Iris pigment epithelial cell (primary cell): ENCODE measurements around the gene RELA.
"Not testable (repeated sequence)": the region's sequence is repeated elsewhere in the genome, so short reads cannot be mapped to it uniquely, and the experiment has no call there.

ENCODE experiments used
- DNase-seq: peaks from one replicate; pipeline ENCODE4 v3.0.0-alpha.2; 2011; ENCODE audit warnings: low read depth

Gene RELA

DNA sequence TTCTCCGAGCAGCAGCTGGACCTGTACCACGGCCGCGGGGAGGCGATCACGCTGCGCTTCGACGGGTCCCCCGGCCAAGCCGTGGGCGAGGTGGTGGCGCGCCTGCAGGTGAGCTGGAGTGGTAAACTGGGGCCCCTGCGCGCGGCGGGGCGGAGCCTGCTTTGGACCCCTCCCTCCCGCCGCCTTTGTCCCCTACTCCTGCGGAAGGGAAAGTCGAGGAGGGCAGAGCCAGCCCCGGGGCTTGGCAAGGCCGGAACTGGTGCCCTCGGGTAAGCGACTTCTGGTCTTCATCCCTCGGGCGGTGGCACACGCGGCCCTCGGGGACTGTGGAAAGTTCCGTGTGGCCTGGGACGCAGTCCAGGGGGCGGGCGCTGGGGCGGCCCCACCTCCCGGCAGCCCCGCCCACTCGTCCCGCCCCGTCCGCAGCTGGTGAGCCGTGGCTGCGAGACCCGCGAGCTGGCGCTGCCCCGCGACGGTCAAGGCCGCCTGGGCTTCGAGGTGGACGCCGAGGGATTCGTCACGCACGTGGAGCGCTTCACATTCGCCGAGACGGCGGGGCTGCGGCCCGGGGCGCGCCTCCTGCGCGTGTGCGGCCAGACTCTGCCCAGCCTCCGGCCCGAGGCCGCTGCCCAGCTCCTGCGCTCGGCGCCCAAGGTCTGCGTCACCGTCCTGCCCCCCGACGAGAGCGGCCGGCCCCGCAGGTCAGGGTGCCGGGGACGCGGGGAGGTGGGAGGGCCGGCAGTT, 15.6 kb downstream of the RELA start:
- peak; percentile 49 for DNase-seq

DNA sequence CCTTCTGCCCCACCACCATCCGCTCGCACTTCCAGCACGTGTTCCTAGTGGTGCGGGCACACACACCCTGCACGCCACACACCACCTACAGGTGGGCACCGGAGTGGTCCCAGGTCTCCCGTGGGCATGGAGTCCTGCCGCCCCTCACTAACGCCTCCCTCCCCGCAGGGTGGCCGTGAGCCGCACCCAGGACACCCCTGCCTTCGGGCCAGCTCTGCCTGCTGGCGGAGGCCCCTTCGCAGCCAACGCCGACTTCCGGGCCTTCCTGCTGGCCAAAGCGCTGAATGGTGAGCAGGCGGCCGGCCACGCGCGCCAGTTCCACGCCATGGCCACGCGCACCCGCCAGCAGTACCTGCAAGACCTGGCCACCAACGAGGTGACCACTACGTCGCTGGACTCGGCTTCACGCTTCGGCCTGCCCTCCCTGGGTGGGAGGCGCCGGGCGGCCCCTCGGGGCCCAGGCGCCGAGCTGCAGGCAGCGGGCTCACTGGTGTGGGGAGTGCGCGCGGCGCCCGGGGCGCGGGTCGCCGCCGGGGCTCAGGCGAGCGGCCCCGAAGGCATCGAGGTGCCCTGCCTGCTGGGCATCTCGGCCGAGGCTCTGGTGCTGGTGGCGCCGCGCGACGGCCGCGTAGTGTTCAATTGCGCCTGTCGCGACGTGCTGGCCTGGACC, 16.3 kb downstream of the RELA start:
- no peak for DNase-seq

DNA sequence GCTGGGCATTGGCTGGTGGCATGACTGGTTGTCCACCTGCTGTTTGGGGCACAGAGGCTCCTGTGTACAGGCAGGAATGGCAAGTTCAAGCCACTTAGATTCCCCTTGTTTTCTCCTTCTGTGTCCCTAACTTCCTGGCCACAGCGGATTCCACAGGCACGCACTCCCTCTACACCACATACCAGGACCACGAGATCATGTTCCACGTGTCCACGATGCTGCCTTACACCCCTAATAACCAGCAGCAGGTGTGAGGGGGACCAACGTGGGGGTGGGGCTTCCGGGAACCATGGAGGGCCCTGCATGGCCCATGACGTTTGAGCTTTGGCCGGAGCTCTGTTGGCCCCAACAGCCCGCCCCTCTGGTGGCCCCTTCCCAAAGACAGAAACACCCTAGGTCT, 17.0 kb downstream of the RELA start:
- DNase-seq = peak; percentile 54

DNA sequence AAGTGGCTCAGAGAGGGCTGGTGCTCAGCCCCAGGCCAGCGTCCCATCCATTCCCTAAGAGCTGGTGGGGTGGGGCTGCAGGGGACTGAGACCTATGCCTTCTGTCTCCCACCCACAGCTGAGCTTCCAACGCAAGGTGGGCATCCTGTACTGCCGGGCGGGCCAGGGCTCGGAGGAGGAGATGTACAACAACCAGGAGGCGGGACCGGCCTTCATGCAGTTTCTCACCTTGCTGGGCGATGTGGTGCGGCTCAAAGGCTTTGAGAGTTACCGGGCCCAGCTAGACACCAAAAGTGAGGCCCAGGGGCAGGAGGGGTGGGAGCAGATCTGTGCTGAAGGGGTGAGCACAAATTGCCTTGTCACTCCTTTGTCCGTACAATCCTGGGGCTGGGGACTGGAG, 17.9 kb downstream of the RELA start:
- no peak for DNase-seq

DNA sequence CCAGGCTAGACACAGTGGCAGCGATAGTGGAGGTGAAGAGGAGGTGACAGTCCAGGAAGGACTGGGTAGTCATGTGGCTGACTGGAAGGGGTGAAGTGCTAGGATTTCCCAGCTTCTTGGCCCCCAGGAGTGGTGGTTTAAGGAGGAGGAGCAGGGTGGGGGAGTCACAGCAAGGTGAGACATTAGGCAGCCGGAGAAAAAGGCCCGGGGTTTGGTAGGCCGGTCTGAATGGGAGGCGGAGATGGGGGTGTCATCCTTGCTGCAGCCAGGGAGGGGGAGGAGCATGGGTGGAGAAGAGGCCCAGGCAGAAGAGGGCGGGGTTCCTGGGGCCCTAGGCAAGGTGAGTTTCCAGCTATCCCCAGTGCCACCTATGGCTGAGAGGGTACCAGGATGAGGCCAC, 18.7 kb downstream of the RELA start:
- no peak for DNase-seq

DNA sequence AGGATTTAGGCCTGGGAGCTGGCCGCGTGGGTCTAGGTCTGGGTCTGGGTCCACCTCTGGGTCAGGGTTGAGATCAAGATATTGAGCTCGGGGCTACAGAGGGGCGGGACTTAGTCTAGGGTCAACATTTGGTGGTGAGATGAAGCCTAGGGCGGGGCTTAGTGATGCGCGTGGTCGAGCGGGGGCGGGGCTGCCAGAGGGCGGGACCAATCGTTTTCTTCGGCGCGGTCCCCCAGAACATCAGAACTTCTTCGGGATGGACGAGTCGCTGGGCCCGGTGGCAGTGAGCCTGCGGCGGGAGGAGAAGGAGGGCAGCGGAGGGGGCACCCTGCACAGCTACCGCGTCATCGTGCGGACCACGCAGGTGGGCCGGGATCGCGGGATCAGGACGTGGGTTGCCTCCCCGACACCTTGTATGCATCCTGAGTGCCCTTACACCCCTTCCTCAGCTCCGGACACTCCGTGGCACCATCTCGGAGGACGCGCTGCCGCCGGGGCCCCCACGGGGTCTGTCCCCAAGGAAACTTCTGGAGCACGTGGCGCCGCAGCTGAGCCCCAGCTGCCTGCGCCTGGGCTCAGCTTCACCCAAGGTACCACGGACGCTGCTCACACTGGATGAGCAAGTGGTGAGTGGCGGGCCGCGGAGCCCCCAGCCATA, 20.6 kb downstream of the RELA start:
- DNase-seq = no peak

DNA sequence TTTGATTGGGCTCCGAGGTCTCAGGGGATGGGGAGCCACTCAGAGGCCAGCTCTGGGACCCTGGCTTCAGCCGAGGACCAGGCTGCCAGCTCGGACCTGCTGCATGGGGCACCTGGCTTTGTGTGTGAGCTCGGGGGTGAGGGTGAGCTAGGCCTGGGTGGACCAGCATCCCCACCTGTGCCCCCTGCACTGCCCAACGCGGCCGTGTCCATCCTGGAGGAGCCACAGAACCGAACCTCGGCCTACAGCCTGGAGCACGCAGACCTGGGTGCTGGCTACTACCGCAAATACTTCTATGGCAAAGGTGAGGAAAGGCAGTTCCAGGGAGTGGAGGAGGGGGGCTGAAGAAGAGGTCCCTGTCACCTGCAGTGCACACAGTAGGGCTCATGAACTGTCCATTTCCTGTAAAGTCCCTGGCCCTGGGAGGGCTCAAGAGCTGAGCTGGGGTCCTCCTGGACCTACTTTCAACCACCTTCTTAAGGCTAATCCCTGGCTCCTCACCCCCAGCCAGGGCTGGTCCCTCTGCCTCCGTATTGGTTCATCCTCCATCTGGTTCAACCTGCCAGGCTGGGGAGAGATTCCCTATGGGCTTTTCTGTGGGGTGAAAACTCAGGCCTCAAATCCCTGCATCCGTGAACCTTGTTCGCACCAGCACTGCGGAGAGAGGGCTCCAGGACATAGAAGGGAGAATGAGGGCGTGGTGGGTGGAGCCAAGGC, 21.3 kb downstream of the RELA start:
- no peak for DNase-seq

DNA sequence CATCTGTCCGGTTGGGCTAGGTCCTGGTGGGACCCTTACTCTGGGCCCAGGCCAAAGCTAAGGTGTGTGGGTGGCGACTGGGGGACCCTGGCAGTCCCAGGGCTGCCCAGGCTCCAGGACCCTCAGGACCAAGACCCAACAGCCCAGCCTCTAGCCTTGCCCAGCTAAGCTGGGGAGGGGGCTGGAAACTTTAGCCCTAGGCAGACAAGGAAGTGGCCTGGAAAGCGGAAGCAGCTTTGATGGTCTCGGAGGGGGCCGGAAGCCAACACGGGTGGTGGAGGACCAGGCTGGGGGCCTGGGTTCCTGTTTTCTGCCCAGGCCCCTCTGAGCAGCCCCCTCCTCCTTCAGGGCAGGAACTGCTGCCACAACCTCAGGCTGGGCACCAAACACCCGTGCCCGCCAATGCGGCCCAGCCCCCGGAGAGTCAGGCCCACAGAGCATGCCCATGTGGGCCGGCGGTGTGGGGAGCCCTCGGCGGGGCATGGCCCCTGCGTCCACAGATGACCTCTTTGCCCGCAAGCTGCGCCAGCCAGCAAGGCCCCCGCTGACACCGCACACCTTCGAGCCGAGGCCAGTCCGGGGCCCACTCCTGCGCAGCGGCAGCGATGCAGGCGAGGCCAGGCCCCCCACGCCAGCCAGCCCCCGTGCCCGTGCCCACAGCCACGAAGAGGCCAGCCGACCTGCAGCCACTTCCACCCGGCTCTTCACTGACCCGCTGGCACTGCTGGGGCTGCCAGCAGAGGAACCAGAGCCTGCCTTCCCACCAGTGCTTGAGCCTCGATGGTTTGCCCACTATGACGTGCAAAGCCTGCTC, 22.0 kb downstream of the RELA start:
- no peak for DNase-seq

DNA sequence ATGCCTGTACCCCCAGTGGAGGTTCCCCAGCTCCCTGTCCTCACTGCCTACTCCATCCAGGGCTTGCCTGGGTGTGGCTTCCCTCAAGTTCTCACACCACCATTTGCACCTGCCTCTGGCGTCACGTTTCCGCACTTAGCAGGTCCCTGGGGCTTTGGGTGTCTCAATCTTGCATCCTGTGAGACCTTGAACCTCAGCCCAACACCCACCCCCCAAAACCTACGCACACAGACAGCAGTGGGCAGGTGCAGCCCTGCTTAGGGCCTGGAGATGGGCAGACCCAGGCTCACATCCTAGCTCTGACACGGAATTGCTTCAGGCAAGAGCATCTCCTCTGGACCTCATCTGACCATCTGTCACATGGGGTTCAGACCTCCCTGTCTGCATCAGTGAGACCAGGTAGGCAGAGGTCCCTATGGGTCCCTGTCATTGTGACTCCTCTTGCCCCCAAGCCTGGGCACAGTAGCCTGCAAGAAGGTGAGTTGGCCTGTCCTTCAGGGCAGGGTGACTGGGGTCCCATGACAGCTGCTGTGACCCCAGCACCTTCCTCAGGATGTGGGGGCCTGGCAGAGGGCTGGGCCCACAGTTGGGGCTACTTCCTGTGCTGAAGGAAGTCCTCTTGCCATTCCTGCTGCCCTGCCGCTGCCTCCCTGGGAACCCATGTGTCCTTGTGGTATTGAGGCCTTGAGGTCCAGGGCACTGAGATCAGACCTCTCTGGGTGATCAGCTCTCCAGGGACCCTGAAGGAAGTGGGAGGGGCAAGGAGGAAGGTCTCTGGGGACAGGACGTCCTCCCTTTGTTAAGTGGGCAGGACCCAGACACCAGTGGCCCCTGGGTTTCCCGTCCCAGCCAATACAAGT, 22.9 kb downstream of the RELA start:
- no peak for DNase-seq

DNA sequence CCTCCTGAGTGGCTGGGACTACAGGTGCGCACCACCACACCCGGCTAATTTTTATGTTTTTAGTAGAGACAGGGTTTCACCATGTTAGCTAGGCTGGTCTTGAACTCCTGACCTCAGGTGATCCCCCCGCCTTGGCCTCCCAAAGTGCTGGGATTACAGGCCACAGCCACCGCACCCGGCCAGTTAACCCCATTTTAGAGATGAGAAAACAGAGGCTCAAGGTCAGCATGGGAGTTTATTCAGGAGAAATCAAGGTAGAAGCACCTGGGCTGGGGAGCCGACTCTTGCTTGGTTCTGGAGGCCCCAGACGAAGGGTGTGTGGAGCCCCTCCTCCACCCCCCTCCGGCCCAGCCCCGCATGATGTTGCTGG, 23.5 kb downstream of the RELA start:
- DNase-seq = not testable (repeated sequence)

DNA sequence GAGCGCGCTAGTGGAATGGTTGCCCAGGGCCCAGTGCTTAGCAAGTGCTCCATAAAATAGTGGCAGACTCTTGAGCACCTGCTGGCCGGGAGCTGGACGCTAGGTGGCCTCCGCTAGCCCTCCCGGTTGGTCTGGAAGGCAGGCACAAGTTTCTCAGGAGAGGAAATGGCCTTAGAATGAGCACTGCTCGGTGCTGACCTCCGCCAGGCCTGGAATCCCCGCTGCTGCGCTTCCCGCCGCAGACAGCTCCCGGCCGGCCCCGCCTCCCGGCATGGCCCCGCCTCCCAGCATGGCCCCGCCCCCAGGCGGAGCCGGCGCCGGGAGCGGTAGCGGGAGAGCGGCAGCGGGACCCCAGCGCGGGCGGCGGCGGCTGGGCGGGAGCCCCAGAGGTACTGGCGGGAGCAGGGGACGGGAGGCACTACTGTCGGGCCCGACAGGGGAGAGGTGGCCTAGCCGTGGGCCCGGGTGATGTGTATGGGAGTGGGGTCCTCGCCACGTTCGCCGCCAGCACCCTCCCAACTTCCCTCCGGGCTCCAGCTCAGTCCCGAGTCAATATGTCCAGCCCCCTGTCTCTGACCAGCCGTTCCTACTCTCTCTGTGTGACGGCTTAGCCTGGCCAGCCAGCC, 24.8 kb downstream of the RELA start, which contains the start of gene SIPA1:
SIPA1 (plus strand) TSS at position 308 of the 626 bp plus-strand sequence. CDS start 2,821 bp downstream, outside the sequence.
- peak; percentile 90 for DNase-seq

DNA sequence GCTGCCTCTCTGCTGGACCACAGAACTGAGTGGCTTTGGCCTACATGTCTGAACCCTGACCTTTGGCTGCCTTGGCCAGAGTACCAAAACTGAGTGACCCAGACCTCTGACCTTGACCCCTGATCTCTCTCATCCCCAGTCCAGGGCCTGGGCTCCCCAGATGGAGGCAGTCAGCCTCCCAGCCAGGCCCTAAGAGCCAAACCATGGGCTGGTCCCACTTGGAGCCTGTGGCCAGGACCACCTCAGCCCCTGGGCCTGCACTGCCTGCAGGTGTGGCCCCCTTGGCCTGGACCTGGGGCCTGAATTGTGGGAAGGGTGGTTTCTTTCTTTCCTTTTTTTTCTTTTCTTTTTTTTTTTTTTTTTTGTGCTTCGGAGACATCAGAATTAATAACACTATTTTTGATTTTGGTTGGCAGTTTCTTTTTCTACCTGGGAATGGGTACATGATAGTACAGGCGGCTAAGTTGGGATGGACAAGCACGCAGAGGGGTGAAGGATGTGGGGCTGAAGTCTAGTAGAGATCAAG, 25.6 kb downstream of the RELA start:
- no peak for DNase-seq

DNA sequence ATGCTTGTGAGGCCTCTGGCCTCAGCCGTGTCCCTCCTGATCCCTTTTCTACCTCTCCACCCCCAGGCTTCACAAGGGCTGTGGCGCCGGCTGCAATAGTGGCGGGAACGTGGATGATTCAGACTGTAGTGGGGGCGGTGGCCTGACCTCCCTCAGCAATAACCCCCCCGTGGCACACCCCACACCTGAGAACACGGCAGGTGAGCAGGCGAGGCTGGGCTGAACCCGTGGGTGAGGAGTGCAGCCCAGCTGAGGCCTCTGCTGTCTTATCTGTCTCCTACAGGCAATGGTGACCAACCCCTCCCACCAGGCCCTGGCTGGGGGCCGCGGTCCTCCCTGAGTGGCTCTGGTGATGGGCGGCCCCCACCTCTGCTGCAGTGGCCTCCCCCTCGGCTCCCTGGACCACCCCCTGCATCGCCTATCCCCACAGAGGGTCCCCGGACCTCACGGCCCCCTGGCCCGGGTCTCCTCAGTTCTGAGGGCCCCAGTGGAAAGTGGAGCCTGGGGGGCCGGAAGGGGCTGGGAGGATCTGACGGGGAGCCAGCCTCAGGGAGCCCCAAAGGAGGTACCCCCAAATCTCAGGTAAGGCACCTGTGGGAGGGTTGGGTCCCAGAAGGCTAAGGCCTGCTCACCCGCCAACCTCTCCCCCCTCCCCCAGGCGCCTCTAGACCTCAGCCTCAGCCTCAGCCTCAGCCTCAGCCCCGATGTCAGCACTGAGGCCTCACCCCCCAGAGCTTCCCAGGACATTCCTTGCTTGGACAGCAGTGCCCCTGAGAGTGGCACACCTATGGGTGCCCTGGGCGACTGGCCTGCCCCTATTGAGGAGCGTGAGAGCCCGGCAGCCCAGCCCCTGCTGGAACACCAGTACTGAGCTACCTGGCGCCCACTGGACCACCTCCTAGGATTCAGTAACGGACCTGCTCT, 26.3 kb downstream of the RELA start:
- DNase-seq = no peak

DNA sequence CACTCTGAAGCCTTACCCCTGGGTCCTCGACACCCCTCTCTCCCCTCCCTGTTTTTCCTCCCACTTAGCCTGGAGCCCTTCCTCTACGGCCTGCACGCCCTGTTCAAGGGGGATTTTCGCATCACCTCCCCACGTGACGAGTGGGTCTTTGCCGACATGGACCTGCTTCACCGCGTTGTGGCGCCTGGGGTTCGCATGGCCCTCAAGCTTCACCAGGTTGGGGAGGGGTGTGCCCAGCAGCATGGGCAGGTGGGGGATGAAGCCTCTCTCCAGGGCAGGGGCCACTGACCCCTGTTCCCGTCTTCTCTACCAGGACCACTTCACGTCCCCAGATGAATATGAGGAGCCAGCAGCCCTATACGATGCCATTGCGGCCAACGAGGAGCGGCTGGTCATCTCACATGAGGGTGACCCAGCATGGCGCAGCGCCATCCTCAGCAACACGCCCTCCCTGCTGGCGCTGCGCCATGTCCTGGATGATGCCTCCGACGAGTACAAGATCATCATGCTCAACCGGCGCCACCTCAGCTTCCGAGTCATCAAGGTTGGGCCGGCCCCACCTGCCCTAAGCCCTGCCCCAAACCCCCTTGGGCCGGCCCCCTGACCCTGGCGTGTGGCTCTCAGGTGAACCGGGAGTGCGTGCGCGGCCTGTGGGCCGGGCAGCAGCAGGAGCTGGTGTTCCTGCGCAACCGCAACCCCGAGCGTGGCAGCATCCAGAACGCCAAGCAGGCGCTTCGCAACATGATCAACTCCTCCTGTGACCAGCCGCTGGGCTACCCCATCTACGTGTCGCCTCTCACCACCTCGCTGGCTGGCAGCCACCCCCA, 27.6 kb downstream of the RELA start:
- DNase-seq = no peak

DNA sequence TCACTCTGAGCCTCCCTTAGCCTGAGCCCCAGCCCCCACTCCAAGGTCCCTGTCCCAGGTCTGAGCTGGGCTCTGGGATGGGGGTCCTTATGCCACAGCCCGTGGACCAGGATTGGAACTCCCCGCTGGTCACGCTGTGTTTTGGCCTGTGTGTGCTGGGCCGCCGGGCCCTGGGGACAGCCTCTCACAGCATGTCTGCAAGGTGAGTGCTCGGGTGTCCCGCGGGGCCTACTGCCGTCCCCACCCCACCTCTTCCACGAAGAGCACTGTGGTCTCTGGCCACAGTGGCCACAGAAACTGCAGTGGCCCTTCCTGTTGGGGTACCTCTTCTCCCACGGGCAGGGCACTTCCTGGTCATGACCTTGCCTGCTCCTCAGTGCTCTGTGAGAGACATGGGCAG, 28.3 kb downstream of the RELA start:
- DNase-seq = no peak

DNA sequence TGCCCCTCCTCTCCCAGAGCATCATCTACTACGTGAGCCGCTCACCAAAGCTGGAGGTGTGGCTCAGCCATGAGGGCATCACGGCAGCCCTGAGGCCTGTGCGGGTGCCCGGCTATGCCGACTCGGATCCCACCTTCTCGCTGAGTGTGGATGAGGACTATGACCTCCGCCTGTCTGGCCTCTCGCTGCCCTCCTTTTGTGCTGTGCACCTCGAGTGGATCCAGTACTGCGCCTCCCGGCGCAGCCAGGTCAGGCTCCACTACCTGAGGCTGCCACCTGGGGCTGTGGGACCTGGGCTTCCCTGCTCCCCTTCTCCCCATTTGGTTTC, 28.6 kb downstream of the RELA start:
- DNase-seq = no peak

DNA sequence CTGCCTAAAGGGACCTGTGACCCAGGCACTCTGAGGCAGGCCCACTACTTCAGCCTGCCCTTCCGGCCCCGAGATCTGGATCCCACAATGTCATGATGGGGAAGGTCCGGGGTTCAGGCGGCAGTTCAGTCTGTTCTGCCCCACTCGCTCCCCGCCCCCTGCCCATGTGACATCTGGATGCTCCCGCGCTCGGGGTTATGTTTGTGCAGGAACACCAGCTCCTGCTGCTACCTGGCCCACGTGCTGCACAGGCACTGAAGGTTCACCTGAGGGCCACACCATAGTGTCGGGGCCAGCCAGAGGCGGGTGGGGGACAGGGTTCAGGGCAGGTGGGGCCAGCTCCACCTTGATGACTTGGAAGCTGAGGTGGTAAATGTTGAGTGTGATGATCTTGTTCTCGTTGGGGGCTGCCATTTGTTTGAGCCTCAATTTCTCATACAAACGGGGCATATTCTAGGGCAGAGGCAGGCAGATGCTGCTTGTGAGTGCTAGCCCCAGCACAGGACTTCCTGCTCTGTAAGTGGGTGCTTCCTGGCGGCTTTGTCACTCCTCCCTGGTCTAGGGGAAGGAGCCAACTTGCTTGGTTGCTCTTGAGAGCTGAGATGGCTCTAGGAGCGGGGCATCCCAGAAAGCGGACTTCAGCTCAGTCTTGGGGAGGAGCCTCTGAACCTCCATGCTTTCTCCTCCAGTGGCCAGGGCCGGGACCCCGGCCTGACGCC, 29.2 kb downstream of the RELA start:
- DNase-seq = no peak

DNA sequence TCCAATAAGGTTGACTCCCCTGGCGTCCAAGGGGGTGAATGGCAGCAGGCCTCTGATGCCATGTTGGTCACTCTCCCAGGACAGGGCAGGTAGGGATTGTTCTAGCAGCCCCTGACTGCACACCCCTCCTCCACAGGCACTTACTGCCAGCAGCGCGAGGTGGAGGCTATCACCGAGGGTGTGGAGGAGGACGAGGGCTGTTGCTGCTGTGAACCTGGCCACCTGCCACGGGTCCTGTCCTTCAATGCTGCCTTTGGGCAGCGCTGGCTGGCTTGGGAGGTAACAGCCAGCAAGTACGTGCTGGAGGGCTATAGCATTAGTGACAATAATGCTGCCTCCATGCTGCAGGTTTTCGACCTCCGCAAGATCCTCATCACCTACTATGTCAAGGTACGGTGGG, 32.5 kb downstream of the RELA start:
- DNase-seq = no peak
